Heart left ventricle (tissue), 16 donors: ENCODE data around the gene SAGE1. TPM values are rescaled to one million over a fixed set of nuclear protein-coding genes. Genes with fewer than 3 reads are reported as not detected.
A peak's percentile ranks its signal among the peaks of the same experiment; 100 is the strongest.

Source experiments
- ATAC-seq, 4 donors: fragments of 200-7000 bp; cut with Tn5 transposase; one replicate each; pipeline ENCODE4 v1.9.1; 2020 to 2022; ENCODE audit warnings: moderate library complexity in 4 of 4, mild to moderate bottlenecking in 3 of 4, moderate number of reproducible peaks in 1 of 4
- DNase-seq, 5 donors: peaks; one replicate each; pipeline ENCODE4 v3.0.0-alpha.2; 2020
- H3K27ac ChIP-seq, 12 donors: fragments of 200-600 bp; sonication (generic) in 4 of 12; one replicate each; pipeline versions ENCODE4 v1.5.0 to v1.8.0; 2016 to 2022; ENCODE audit warnings: mild to moderate bottlenecking in 2 of 12
- H3K27me3 ChIP-seq, 9 donors: fragments of 200-600 bp; sonication (generic) in 2 of 9; one replicate each; pipeline versions ENCODE4 v1.5.1 to v1.8.0; 2016 to 2022; ENCODE audit warnings: mild to moderate bottlenecking in 3 of 9
- H3K36me3 ChIP-seq, 9 donors: fragments of 200-600 bp; sonication (generic) in 2 of 9; one replicate each; pipeline versions ENCODE4 v1.5.0 to v1.8.0; 2018 to 2022; ENCODE audit warnings: mild to moderate bottlenecking in 2 of 9
- H3K4me1 ChIP-seq, 12 donors: fragments of 200-600 bp; sonication (generic) in 4 of 12; one replicate each; pipeline versions ENCODE4 v1.5.0 to v1.8.0; 2016 to 2022; ENCODE audit warnings: mild to moderate bottlenecking in 3 of 12
- H3K4me3 ChIP-seq, 12 donors: fragments of 200-600 bp; sonication (generic) in 4 of 12; one replicate each; pipeline versions ENCODE4 v1.5.0 to v1.8.0; 2017 to 2022; ENCODE audit warnings: mild to moderate bottlenecking in 9 of 12, moderate library complexity in 4 of 12
- H3K9me3 ChIP-seq, 12 donors: fragments of 200-600 bp; sonication (generic) in 4 of 12; one replicate each; pipeline versions ENCODE4 v1.5.0 to v1.8.0; 2016 to 2022; ENCODE audit warnings: mild to moderate bottlenecking in 1 of 12
- CTCF ChIP-seq, 12 donors: fragments of 200-600 bp; sonication (generic) in 4 of 12; IDR thresholded peaks; one replicate each; pipeline versions ENCODE4 v1.5.0 to v1.8.0; 2018 to 2022; ENCODE audit warnings: antibody characterized with exemption in 12 of 12, mild to moderate bottlenecking in 5 of 12
- POLR2A ChIP-seq, 2 donors: fragments of 450-650 bp; IDR thresholded peaks; one replicate each; pipeline ENCODE4 v1.6.1; 2017; ENCODE audit warnings: antibody characterized with exemption in 2 of 2, mild to moderate bottlenecking in 2 of 2, moderate library complexity in 2 of 2
- WGBS, 4 donors: extraction: QIAGEN DNeasy Blood & Tissue Kit in 2 of 4; methylation state at CpG; one replicate each; pipeline versions ENCODE4 v1.1.5 to v1.1.7; 2013 to 2018; 5-methylcytosine and 5-hydroxymethylcytosine counted together
- intact Hi-C, 10 donors: fragments of 100-400 bp; cut with DNase I; formaldehyde crosslinking; loops; one replicate each; pipeline versions ENCODE4 v1.11.1 to v1.14.2; 2022
- polyA plus RNA-seq, 2 donors: library from polyadenylated mRNA; stranded (reverse); fragments of 200-250 nt; gene quantifications; one replicate each; pipeline ENCODE4 v1.2.3, GENCODE V29; 2013
- total RNA-seq, 9 donors: library from RNA; depleted of rRNA in 2 of 9; stranded (reverse); fragments of >200 nt in 2 of 9; fragmentation: NEBNext Ultra II Directional in 3 of 9; extraction: Animal tissue kit (Norgen Biotek cat#: 25700) in 3 of 9; gene quantifications; one replicate each; pipeline versions ENCODE4 v1.1.0 to v1.2.4, GENCODE V29; 2016 to 2023
- donor health status: ischemic (EF 13 %, LVEDD 7.1; RV severe dilation, severe dysfunction).
- donor health status: healthy with polysubstance abuse.
- donor health status: DM: no; HTN: yes; CAD: no.
- donor health status: DM: no; HTN: no; CAD: no.
- donor health status: ischemic (EF 25% LVEDD 6.9; RV normal size, moderate dysfunction).
- donor health status: ischemic (EF 25% LVEDD 5.7; RV mildly dilated, moderate dysfunction).
- donor health status: healthy.
- donor health status: DM: yes; HTN: yes; CAD: no.
- donor health status: ischemic (EF 35%, LVEDD 5.7; RV mildly dilated, moderate dysfunction).
- donor health status: nonischemic (EF 11% LVEDD 7.7; RV severe dilation, severe dysfunction).
- donor health status: DM: yes; HTN: yes; CAD: no.
- donor health status: PGD.
- donor health status: ischemic (EF 29% LVEDD 5.4; RV normal size, mild dysfunction).
- donor health status: nonischemic (EF 23%, LVEDD 6.1; RV moderate dilation, normal function).

SAGE1 gene
- total and polyA plus RNA-seq, 11 donors, result not detected

GRCh38 chrX:135931644-135932487 is 38.4 kb downstream of the SAGE1 start:
- DNase-seq, result peak in 3 of 5 donors; percentile 13 to 47 (median 23)
- Histone ChIP-seq H3K4me3 (no peak overlapping the region), H3K27me3 (peaks cover 0 to 3% (median 0%) of the 10 kb centered on the region in 9 donors), H3K4me1 (no peaks in the 10 kb centered on the region), H3K36me3 (no peaks in the 10 kb centered on the region), H3K27ac (no peak overlapping the region), H3K9me3 (peaks cover 0 to 4% (median 0%) of the 10 kb centered on the region in 12 donors)
- intact Hi-C loops, result loop anchor here in 5 of 10 donors (2.0 to 10.0 kb wide), 6 partner anchors 297 to 745 kb away; no protein-coding TSS in a partner anchor
- TF ChIP-seq CTCF (IDR thresholded peaks at IDR 0.05) (peak; percentile 48 to 75 (median 62)), POLR2A (IDR thresholded peaks at IDR 0.05) (no peak)
- peak in 3 of 4 donors; percentile 42 to 68 (median 66) for ATAC-seq
- WGBS, 4 donors, result 43 to 50% (median 47%) methylated on average over 19 of the region's 19 CpGs

- Histone ChIP-seq H3K27ac (no peak overlapping the region), H3K4me3 (no peak overlapping the region), H3K4me1 (no peaks in the 10 kb centered on the region), H3K36me3 (no peaks in the 10 kb centered on the region), H3K9me3 (peaks cover 0 to 11% (median 0%) of the 10 kb centered on the region in 12 donors), H3K27me3 (peaks cover 0 to 6% (median 0%) of the 10 kb centered on the region in 9 donors)
- intact Hi-C loops, result no loop called here
- 65 to 93% (median 79%) methylated on average over 2 of the region's 2 CpGs for WGBS, 4 donors
- ATAC-seq, result no peak
- DNase-seq, result no peak
- no peak for TF ChIP-seq CTCF (IDR thresholded peaks at IDR 0.05)
- no peak for TF ChIP-seq POLR2A (IDR thresholded peaks at IDR 0.05)
Measured at GRCh38 chrX:135944486-135944885, 51.0 kb downstream of the SAGE1 start.

DNA sequence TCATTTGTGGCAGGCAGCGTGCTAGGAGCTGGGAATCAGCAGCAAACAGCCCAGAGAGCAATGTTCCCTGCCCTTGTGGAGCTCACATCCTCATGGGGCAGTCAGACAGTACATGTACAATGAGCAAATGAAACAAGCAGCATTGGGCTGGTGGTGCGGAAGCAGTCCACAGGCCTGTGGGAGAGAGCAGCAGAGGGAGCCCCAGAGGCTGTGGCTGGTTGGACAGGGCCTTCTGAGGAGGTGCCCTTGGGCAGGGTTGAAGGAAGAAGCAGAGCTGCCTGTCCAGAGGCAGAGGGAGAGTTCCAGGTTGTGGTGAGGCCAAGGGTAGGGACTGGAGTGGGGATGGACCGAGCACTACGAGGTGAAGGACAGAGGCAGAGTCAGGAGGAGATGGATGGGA is 57.8 kb downstream of the SAGE1 start:
- no peak for ATAC-seq
- Histone ChIP-seq H3K27me3 (peaks cover 0 to 2% (median 0%) of the 10 kb centered on the region in 9 donors), H3K4me3 (no peak overlapping the region), H3K9me3 (no peaks in the 10 kb centered on the region), H3K27ac (no peak overlapping the region), H3K4me1 (no peaks in the 10 kb centered on the region), H3K36me3 (no peaks in the 10 kb centered on the region)
- intact Hi-C loops, result no loop called here
- no peak for DNase-seq
- TF ChIP-seq CTCF (IDR thresholded peaks at IDR 0.05) (no peak), POLR2A (IDR thresholded peaks at IDR 0.05) (no peak)
- WGBS, 4 donors, result 68 to 92% (median 84%) methylated on average over 4 of the region's 4 CpGs

Other genes starting within 250 kb of the SAGE1 start
- not detected for gene CT45A1, start 180.1 kb upstream of the SAGE1 start, total RNA-seq
- gene CT45A1, start 180.1 kb upstream of the SAGE1 start, polyA plus RNA-seq, result not detected
- gene CT45A3, start 125.5 kb upstream of the SAGE1 start, total RNA-seq, result not detected
- not detected for gene CT45A3, start 125.5 kb upstream of the SAGE1 start, polyA plus RNA-seq
- not detected for gene CT45A5, start 108.2 kb upstream of the SAGE1 start, total RNA-seq
- gene CT45A5, start 108.2 kb upstream of the SAGE1 start, polyA plus RNA-seq, result not detected
- gene CT45A6, start 90.9 kb upstream of the SAGE1 start, total RNA-seq, result not detected
- not detected for gene CT45A6, start 90.9 kb upstream of the SAGE1 start, polyA plus RNA-seq
- not detected for gene CT45A2, start 73.7 kb upstream of the SAGE1 start, total RNA-seq
- gene CT45A2, start 73.7 kb upstream of the SAGE1 start, polyA plus RNA-seq, result not detected
- not detected for gene CT45A7, start 56.4 kb upstream of the SAGE1 start, total RNA-seq
- not detected for gene CT45A7, start 56.4 kb upstream of the SAGE1 start, polyA plus RNA-seq
- gene CT45A8, start 39.2 kb upstream of the SAGE1 start, total RNA-seq, result not detected
- not detected for gene CT45A8, start 39.2 kb upstream of the SAGE1 start, polyA plus RNA-seq
- not detected for gene CT45A9, start 21.9 kb upstream of the SAGE1 start, total RNA-seq
- not detected for gene CT45A9, start 21.9 kb upstream of the SAGE1 start, polyA plus RNA-seq
- gene CT45A10, start 272 bp upstream of the SAGE1 start, total RNA-seq, result not detected
- not detected for gene CT45A10, start 272 bp upstream of the SAGE1 start, polyA plus RNA-seq
- 10 to 100 TPM; 22.8 to 34.4 (median 26.5) TPM for gene MMGT1, start 80.3 kb downstream of the SAGE1 start, total RNA-seq
- gene MMGT1, start 80.3 kb downstream of the SAGE1 start, polyA plus RNA-seq, result 10 to 100 TPM in 1 of 2 donors, 1 to 10 TPM in 1; 1.6 to 28.6 TPM
- 10 to 100 TPM; 14.3 to 23.2 (median 15.6) TPM for gene SLC9A6, start 91.7 kb downstream of the SAGE1 start, total RNA-seq
- 10 to 100 TPM; 10.6 to 20.5 TPM for gene SLC9A6, start 91.7 kb downstream of the SAGE1 start, polyA plus RNA-seq